NCI-H2196 (cell line): ENCODE measurements around the gene MCM9.
A peak's percentile ranks its signal among the peaks of the same experiment; 100 is the strongest.

ENCODE experiments used
- DNase-seq: peaks from one replicate; lab custom pipeline; 2025; ENCODE audit not compliant: unreplicated experiment; lab: John Stamatoyannopoulos, UW

Gene MCM9

DNA sequence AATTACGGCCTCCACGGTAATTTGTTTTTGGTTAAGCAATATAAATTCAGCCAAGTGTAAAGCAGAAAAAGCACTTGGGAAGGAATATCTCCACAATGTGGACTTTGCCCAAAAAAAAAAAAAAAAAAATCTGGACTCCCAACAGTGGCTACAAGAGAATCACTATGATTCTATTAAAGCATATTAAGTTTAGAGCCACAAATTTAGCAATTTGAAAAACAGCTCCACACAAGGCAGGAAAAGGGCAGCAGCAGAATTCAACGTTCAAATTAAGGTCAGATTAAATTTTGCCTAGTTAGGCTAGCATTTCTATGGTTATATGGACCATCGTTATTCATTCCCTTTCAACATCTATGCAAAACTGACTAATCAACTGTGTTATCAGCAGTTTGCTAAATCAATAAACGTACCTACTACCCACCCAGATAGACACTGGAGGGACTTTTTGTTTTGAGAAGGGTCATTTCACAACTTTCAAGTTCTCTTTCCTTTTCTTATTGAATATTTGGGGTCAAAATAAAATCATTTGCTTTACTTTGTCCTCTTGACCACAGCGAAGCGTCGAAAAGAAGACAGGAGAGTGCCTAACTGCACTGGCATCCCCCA is 1.0 kb downstream of the MCM9 start:
- no peak for DNase-seq

DNA sequence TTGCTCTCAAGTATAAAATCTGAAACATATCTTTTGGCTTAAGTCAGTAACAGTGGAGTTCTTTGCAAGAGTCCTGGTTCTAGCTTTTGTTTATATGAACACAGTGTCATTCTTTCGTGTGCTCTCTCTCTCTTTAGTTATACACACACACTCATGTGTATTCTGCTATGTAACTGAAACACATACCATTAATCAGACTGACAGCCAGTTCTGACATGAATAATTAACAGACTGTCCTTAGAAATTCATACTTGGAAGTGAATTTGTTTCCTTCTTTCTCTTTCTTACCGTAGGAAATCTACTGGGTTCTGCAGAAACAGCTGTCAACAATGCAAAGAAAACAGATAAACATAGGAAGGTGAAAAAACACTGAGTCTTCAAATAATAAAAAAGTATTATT is 2.5 kb downstream of the MCM9 start:
- no peak for DNase-seq

DNA sequence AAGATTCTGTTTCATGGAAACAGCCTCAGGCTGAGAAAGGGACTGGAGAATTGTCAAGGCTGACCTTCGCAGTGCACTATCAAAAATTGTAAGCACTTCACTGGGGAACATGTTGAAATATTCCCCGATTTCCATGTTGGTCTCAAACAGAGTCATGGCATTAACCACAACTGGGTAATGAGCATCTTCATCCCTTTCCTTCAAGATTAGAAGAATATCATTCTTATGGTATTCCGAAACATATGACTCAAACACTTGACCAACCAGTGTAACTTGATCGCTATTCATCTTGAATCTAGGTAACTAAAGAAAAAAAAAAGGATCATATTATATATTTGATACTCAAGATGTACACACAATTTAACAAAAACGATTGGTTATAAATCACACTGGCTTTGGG is 3.5 kb downstream of the MCM9 start:
- no peak for DNase-seq

DNA sequence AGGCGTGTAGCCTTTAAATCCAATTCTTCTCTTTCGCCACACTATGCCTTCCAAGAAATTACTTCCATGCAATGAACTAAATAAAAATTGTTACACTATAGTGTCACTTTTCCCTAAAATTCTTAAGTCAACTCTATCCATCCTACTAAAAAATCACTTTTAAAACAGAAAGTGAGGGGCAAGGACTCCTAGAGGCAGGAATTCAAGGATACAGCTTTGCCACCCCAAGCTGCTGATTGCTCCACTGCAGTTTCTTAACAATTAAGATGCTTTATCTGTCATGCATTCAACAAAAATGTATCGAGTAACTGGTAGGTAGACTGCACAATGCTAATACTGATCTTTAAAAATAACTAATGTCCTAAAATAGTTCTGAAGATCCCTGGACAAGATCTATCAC is 4.3 kb downstream of the MCM9 start:
- no peak for DNase-seq

DNA sequence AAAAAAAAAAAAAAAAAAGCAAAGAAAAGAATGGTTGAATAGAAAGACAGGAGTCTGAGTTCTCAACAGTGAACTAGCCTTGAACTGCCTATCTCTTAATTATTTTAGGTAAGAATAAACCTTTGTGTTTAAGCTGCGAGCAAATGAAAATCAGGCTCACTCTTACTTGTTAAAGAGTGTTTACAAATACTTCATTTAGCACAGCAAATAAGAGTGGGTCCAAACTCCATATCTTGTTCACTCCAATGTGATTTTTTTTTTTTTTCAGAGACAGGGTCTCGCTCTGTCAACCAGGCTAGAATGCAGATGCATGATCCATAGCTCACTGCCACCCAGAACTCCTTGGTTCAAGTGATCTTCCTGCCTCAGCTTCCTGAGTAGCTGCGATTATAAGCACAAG is 11.9 kb downstream of the MCM9 start:
- DNase-seq: no peak

DNA sequence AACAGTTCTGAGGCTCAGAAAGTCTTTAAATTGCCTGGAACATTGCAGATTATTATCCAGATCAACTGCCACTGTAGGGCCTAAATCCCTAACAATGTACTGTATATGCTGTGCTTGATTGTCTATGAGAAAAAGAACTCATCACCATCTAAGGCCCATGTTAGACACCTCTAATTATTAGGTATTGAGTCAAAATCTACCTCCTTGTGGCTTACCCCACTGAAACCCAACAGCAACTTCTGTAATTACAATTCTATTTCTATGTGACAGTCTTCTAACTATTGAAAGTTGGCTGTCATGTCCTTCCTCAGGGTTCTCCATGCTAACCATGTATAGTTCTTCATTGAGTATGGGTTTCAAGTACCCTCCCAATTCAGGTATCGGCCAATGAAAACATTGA is 13.9 kb downstream of the MCM9 start:
- DNase-seq: no peak

DNA sequence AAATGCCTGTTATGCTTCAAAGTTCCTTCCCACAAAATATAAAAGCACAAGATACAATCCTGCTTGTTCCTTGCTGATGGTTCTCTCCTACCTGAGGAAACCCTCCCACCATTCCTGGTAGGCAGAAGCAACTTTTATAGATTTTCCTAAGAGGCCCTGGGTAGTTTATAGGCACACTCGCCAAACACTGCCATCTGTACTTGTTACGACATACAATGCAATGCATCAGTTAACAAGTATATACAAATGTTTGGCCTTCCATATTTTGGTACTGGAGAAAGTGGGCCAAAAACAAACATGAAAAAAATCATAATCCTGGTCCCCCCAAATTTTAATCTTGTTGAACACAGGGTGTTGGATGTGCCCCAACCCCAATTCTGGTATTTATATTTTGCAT is 16.6 kb downstream of the MCM9 start:
- DNase-seq: no peak

DNA sequence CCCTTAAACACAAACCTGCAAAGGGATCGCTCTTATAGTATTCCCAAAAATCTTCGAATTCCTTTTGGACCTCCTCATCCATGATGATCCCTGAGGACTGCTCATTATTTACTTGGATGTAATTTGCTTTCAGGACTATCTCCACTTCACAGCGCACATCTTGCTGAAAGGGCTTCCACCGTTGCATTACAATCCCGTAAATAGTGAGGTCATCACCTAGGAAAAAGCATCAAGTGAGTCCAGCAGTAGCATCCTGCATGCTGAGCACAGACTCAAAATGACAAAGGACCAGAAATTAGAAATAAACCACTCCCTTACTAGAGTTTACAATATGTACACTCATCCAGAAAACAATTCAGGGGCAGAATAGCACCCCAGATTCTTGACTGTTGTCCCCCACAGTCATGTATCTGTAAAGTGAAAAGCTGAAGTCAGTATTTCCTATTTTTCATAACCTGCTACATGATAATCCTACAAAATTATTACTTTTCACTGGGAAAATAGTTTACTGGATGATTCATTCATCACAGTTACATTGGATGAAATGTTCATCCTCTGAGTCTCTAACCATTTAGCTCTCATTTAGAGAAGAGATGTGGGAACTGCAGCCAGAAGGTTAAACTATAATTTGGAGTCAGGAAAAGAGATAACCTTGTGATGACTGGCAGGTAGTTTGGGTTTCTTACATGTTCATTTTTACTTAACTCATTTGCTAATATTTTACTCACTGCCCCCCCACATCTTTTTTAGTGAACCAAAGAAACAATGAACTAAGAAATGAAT is 17.2 kb downstream of the MCM9 start:
- no peak for DNase-seq

DNA sequence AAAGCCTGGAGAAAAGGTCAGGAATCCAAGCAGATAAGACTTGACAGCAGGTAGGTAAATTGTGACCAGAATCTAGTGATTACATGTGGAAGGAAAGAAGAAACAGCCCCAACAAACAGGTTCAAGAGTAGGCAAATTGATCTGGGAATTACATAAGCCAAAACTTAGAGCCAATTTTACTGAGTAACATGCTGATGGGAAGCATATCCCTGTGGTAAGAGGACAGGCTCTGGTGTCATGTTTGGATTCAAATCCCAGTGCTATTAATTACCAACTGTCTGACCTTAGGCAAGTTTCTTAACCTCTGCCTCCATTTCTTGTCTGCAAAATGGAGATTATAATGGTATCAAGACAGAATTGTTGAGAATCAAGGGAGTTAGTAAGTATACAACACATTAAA is 20.4 kb downstream of the MCM9 start:
- no peak for DNase-seq

DNA sequence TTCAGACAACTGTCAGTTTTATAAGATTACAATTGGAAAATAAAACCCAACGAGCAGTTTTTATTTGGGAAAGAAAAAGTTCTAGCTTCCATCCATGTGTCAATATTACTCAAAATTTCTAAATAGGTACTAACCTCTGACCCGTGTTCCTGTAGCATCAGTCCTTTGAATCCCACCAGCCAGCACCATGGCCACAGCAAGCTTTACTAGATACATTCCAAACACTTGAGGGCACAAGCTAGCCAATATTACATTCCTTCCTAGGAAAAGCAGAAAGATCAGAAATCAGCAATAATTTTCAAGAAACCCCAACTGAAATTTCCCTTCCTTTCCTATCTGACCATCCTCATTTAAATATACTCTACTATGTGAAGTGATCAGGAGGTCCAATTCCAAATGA is 21.8 kb downstream of the MCM9 start:
- DNase-seq: no peak

DNA sequence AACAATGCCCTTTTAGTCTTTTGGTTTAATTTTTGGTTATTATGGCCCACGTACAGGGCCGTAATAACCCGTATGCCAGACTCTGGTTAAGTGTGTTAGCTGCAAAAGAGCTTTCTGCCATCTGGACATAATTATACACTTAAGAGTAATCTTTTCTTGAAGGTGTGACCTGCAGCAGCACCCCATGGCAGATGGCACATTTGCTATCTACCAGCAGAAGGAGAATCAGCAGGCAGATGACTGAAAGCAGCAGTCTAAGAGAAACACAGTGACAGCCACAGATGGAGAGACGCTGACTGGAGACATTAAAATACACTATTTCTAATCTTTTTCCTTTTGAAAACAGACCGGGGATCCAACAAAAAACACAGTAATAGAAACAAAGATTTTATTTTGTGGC is 22.3 kb downstream of the MCM9 start:
- no peak for DNase-seq

DNA sequence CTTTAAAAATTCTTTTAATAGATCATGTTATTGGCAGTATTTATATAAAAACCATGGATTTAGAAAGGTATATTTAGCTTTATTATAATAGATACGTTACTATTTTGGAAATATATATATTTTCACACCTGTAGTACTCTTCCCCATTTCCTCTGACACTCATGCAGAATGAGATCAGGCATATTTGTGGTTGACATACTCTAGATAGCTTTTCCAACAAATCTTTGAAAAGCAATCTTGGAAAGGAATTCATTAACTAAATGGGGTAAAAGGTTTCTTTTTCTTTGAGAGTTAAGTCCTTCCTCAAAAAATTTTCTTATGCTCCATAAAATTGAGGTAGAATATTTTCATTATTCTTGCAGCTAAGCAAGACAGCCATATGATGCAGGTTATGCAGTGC is 26.5 kb downstream of the MCM9 start:
- DNase-seq: no peak

DNA sequence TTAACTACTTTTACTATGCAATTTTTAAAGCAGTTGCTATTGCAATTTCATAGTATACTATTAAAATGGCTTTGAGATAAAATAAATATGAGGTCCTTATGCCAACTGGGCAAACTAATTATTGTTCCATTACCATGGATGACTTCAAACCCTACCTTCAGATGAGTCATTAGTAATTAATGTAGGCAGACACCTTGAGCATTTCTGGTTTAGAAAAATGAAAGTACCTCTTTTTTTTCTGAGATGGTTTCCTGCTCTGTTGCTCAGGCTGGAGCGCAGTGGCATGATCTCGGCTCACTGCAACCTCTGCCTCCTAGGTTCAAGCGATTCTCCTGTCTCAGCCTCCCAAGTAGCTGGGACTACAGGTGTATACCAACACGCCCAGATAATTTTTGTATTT is 29.1 kb downstream of the MCM9 start:
- no peak for DNase-seq

DNA sequence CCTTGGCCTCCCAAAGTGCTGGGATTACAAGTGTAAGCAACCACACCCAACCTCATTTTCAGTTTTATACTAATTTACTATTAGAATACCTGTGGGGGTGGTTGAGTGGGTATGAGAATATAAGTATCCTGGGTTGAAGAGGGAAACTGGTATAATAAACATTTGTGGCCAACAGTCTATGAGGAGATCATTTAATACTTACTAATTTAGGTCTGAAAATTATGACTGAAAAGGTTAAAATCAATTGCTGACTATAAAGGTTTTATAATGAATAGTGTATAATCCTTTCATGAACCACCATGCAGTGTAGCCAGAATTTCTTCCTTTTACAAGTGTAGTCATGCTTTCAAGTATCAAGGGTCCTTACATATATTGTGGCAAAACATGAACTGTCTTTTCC is 29.9 kb downstream of the MCM9 start:
- DNase-seq: no peak

DNA sequence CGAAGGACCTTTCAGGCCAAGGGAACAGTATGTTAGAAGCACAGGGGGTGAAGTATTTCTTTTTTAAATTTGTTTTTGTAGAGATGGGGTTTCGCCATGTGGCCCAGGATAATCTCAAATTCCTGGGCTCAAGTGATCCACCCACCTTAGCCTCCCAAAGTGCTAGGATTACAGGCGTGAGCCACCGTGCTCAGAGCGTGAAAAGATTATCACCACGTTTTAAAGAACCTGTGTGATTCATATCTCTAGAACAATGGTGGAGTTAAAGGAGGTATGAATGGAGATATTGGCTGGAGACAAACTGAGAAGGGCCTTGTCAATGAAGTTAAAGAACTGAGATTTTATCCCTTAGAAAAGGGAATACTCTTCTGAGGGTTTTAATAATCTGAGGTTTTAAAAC is 31.3 kb downstream of the MCM9 start:
- no peak for DNase-seq

DNA sequence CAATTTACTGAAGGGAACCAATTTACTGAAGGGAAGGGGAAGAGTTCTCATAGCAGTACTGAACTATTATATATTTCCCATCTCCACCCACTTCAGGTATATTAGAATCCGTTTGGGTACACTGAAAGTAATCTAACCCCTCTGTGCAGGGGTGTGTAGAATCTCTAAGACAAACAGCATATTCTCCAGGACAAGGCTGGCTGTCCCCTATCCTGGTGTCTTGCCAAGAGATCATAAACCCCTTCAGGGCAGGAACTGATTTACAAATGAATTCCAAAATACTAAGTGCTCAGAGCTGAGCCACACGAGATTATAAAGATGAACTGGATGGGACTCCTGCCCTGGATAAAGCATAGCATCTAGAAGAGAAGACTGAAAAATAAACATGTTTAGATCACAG is 31.8 kb downstream of the MCM9 start:
- DNase-seq: no peak

DNA sequence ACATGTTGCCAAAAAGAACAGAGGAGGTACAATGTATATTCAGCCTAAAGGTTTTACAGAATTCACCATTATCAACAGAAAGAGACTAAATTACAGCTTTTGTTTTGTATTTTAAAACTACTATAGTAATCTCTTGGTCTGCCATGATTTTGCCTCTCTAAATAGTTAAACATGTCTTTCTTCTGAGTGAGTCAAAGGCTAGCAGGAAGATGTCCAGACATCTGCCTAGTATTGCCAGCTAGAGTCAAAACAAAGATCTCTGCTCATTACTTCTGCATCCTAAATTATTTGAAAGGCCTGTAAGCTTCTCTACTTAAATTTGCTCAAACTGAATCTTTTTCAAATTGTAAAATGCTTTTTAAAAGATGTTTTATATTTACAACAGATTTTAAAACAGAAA is 32.2 kb downstream of the MCM9 start:
- DNase-seq: no peak

DNA sequence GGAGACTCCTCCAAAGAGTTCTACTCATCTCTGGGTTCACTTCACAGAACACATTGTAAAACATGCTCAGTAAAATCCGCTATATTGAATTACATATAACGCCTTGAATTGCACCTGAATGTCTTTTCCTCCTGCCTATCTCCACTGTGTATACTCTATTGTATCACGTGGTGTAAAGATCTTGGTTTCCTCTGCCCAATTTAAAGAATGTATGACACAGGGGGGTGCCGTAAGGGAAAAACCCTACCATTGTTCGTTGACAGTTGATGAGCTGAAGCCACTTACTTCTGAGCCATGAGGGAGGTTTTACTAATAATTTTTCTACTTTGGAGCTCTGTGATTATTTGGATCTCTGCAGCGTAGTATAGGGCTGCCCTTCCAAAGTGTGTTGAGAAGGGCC is 35.0 kb downstream of the MCM9 start:
- no peak for DNase-seq

DNA sequence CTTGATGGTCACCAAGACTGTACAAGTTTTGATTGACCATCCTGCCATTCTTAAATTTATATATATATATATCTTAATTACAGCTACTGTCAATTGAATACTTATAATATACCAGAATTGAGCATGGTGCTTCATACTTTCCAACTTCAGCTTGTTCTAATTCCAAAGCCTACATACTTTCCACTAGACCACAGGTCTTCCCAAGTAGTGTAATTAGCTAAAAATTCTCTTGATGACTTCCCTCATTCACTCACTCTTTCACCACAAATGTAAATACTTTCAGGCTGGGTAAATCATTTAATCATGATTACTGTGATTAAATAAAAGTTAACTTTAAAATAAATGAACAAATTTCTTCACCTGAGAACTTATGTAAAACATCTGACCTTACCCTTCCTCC is 37.6 kb downstream of the MCM9 start:
- DNase-seq: no peak

DNA sequence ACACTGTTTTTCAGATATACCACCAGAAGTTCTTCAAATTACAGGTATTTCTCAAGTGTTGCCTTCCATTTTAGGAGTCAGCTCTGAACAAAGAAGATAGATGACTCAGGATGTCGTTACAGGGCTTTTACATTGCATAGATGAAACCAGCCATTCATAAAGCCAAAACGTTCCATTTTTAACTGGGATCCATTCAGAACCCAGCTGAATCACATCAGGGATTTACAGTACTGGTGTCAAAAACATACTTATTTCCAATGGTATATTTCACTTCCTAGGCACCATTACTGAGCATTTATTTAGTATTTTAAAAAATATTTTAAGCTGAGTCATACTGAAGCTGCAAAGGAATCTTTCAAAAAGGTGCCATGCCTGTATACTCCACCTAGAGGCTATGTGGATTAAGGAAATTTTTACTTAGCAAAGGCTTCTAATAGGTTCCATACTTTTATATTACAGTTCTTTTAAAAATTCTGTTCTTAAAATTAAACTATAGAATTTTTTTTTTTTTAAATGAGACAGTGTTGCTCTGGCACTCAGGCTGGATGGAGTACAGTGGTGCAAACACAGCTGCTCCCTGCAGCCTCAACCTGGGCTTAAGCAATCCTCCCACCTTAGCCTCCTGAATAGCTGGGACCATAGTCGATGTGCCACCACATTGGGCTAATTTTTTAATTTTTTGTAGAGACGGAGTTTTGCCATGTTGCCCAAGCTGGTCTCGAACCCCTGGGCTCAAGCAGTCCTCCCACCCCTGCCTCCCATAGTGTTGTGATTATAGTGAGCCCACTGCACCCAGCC is 38.4 kb downstream of the MCM9 start:
- peak; percentile 26 for DNase-seq

DNA sequence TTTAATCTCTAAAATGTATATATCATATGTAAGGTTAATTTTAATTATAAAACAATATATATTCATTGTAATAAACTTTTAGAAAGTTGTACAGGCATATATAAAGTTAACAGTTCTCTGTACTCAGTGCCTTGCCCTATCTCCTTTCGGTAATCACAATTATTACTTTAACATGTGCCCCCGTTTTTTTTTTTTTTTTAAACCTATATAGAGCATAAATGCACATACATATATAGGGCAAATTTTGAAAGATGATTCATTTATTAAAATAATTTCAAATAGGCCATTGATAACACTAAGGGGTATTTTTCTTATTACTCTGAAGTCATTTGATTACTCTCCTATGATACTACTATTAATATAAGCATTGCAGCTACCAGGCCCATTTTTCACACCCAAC is 39.1 kb downstream of the MCM9 start:
- no peak for DNase-seq

DNA sequence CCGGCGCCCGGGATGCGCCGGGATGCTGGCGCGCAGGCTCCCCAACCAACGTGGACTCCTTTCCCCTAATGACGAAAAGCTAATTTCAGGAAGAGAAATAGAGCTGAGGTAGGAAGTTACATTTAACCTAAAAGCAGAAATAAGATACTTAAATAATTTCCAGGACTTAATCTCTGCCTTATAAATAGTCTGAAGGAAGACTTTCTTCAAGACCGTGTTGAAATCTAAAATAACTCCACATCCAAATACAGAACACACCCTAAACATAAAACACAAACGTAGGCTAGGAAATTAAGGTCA is 39.7 kb downstream of the MCM9 start:
- DNase-seq: no peak
